DND-41 (cell line): ENCODE data around the gene KMT5B.

Experiments
- ATAC-seq: fragments of 200-7000 bp; cut with Tn5 transposase; 3 replicates; pipeline ENCODE4 v1.9.1; 2021; ENCODE audit warnings: low read depth; ENCODE audit not compliant: insufficient read depth
- DNase-seq: peaks from one replicate; pipeline ENCODE4 v3.0.0-alpha.2; 2020
- H2AFZ ChIP-seq: 2 replicates; pipeline ENCODE4 v1.6.0; 2012; ENCODE audit warnings: low read depth, low read length
- H3K27ac ChIP-seq: 2 replicates; pipeline ENCODE4 v1.5.1; 2012; ENCODE audit warnings: low read length, inconsistent platforms
- H3K27me3 ChIP-seq: fragments of 200-600 bp; sonication (generic); 2 replicates; pipeline ENCODE4 v1.6.0; 2012; ENCODE audit warnings: low read length, mild to moderate bottlenecking, inconsistent platforms; ENCODE audit not compliant: insufficient read depth, poor library complexity
- H3K36me3 ChIP-seq: 2 replicates; pipeline ENCODE4 v1.5.1; 2012; ENCODE audit warnings: low read length, inconsistent platforms; ENCODE audit not compliant: insufficient read depth
- H3K4me1 ChIP-seq: 2 replicates; pipeline ENCODE4 v1.5.1; 2012; ENCODE audit warnings: mild to moderate bottlenecking, low read length; ENCODE audit not compliant: insufficient read depth
- H3K4me2 ChIP-seq: 2 replicates; pipeline ENCODE4 v1.6.0; 2012; ENCODE audit warnings: mild to moderate bottlenecking, moderate library complexity, low read length, inconsistent platforms; ENCODE audit not compliant: insufficient read depth
- H3K4me3 ChIP-seq, 2 experiments: fragments of 200-600 bp in 1 of 2; shearing (Covaris generic) in 1 of 2; 2 replicates each; pipeline ENCODE4 v1.5.1; 2012 to 2016; ENCODE audit warnings: inconsistent platforms in 2 of 2, low read length in 2 of 2, mild to moderate bottlenecking in 2 of 2, low read depth in 1 of 2, moderate library complexity in 1 of 2
- H3K79me2 ChIP-seq: 2 replicates; pipeline ENCODE4 v1.6.0; 2012; ENCODE audit warnings: low read length, inconsistent platforms; ENCODE audit not compliant: insufficient read depth
- H3K9ac ChIP-seq: 2 replicates; pipeline ENCODE4 v1.6.0; 2012; ENCODE audit warnings: low read depth, mild to moderate bottlenecking, inconsistent platforms, low read length, moderate library complexity
- H3K9me3 ChIP-seq: 2 replicates; pipeline ENCODE4 v1.5.1; 2012; ENCODE audit warnings: low read length, moderate library complexity, mild to moderate bottlenecking, inconsistent platforms; ENCODE audit not compliant: insufficient read depth, severe bottlenecking
- H4K20me1 ChIP-seq: 2 replicates; pipeline ENCODE4 v1.6.0; 2012; ENCODE audit warnings: low read length; ENCODE audit not compliant: insufficient read depth
- EZH2 ChIP-seq: IDR thresholded peaks from 3 replicates; pipeline ENCODE4 v1.6.1; 2012; ENCODE audit warnings: borderline replicate concordance, low read depth, mild to moderate bottlenecking, moderate library complexity, low read length, inconsistent platforms; ENCODE audit not compliant: severe bottlenecking
- TF ChIP-seq, protein P1 (sequence below): IDR thresholded peaks from 2 replicates; pipeline ENCODE4 v1.5.1; 2012; ENCODE audit warnings: borderline replicate concordance, low read length, moderate library complexity, mild to moderate bottlenecking; ENCODE audit not compliant: poor library complexity, severe bottlenecking; ENCODE audit errors: extremely low read depth

KMT5B gene

DNA sequence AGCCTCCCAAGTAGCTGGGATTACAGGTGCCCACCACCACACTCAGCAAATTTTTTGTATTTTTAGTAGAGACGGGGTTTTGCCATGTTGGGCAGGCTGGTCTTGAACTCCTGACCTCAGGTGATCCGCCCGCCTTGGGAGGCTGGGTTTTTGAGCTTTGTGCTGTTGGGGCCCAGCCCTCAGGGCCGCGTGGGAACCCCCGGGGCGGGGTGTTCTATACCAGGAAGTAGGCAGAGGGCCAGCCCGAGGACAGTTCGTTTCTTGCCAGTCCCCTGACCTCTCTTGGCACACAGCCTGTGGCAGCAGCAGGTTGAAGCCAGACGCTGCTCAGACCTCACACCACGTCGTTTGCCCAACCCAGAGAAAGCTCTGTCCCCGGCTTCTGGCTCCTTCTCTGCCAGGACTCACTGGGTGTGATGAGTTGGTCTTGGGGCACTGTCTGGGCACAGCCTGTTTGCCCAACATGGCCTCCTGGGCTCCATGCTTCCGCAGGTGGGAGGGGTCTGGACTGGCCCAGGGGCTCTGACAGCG, 67.0 kb downstream of the KMT5B start:
- ATAC-seq = no peak

DNA sequence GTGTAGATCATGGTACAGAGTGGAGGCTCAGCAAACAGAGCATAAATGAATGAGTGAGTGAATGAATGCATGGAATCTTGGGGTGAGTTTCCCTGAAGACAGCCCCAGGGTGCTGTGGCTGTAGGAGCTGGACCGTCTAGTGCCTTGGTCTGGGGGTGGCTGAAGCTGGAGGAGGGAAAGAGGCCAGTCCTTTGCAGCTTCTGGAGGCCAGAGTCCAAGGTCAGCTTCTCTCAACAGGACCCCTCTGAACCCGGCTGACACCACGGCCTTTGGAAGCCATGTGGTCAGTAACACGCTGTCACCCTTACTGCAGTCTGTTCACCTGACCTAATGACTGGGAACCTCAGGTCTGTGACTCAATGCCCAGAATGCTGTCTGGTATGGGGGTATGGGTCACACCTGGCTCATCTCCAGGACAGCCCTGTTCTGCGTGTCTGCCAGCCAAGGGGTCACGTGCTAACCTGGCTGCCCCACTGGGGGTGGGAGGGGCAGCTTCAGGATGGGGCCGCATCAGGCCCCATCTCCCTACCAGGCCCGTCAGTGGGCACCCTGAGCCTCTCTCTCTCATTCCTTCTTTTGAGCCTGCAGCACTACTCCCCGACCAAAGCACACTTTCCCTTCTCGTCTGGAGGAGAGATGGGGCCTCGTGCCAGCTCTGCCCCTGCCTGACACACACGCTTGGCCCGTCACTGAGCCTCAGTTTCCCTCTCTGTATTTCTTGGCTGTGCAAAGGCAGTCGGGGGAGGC, 67.8 kb downstream of the KMT5B start:
- ATAC-seq (no peak), DNase-seq (no peak)
- H3K27ac ChIP-seq = no peak overlapping the region
- H3K27me3 ChIP-seq = no peaks in the 10 kb centered on the region
- H3K9ac ChIP-seq = no peak overlapping the region
- TF ChIP-seq, protein P1, sequence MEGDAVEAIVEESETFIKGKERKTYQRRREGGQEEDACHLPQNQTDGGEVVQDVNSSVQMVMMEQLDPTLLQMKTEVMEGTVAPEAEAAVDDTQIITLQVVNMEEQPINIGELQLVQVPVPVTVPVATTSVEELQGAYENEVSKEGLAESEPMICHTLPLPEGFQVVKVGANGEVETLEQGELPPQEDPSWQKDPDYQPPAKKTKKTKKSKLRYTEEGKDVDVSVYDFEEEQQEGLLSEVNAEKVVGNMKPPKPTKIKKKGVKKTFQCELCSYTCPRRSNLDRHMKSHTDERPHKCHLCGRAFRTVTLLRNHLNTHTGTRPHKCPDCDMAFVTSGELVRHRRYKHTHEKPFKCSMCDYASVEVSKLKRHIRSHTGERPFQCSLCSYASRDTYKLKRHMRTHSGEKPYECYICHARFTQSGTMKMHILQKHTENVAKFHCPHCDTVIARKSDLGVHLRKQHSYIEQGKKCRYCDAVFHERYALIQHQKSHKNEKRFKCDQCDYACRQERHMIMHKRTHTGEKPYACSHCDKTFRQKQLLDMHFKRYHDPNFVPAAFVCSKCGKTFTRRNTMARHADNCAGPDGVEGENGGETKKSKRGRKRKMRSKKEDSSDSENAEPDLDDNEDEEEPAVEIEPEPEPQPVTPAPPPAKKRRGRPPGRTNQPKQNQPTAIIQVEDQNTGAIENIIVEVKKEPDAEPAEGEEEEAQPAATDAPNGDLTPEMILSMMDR = no peak
- TF ChIP-seq EZH2 = no peak
- H3K4me3 ChIP-seq = no peak overlapping the region
- peaks cover 21% of the 10 kb centered on the region for H4K20me1 ChIP-seq
- H3K79me2 ChIP-seq = no peaks in the 10 kb centered on the region
- H3K36me3 ChIP-seq = no peaks in the 10 kb centered on the region
- H3K4me2 ChIP-seq = no peak overlapping the region
- H3K4me1 ChIP-seq = peaks cover 26% of the 10 kb centered on the region
- H3K9me3 ChIP-seq = no peaks in the 10 kb centered on the region
- no peak overlapping the region for H2AFZ ChIP-seq

More for the DNA sequence above, 67.0 kb downstream of the KMT5B start:
- no peak for DNase-seq
- peaks cover 15% of the 10 kb centered on the region for H4K20me1 ChIP-seq
- TF ChIP-seq, protein P1 = no peak
- TF ChIP-seq EZH2 = no peak
- no peaks in the 10 kb centered on the region for H3K9me3 ChIP-seq
- no peak overlapping the region for H3K4me3 ChIP-seq
- no peak overlapping the region for H3K9ac ChIP-seq
- H3K36me3 ChIP-seq = no peaks in the 10 kb centered on the region
- no peak overlapping the region for H2AFZ ChIP-seq
- no peak overlapping the region for H3K4me2 ChIP-seq
- no peaks in the 10 kb centered on the region for H3K27me3 ChIP-seq
- H3K4me1 ChIP-seq = peaks cover 21% of the 10 kb centered on the region
- H3K27ac ChIP-seq = no peak overlapping the region
- no peaks in the 10 kb centered on the region for H3K79me2 ChIP-seq

DNA sequence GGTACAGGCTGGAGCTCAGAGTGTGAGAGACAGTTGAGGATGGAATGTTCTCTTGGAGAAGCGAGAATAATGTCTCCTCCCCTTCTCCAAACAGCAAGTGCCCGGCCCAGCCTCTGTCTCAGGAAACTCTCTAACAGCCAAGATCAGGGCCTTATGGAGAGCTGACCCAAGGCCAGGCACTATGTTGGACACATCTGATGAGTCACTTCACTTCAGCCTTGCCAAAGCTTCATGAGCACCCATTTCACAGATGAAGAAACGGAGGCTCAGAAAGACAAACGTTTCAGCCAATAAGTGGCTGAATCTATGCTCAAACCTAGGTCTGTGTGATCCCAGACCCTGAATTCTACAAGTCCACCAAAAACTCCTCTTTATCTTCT, 69.8 kb downstream of the KMT5B start:
- Histone ChIP-seq H3K4me3 (no peak overlapping the region), H2AFZ (no peak overlapping the region), H4K20me1 (peaks cover 21% of the 10 kb centered on the region), H3K4me2 (no peak overlapping the region), H3K27me3 (no peaks in the 10 kb centered on the region), H3K27ac (no peak overlapping the region), H3K9ac (no peak overlapping the region), H3K9me3 (no peaks in the 10 kb centered on the region), H3K79me2 (no peaks in the 10 kb centered on the region), H3K36me3 (no peaks in the 10 kb centered on the region), H3K4me1 (peaks cover 26% of the 10 kb centered on the region)
- no peak for TF ChIP-seq EZH2
- TF ChIP-seq, protein P1 = no peak
- DNase-seq (no peak), ATAC-seq (no peak)
